Trophoblast cell (in vitro differentiated cells and primary cell): ENCODE results near the gene C19orf25.

Experiments used
- DNase-seq, 2 donors: peaks; one replicate each; pipeline ENCODE4 v3.0.0-alpha.2; 2016
- H2AFZ ChIP-seq: 2 replicates; pipeline ENCODE4 v1.6.1; 2013; ENCODE audit warnings: low read length, moderate library complexity, mild to moderate bottlenecking; ENCODE audit not compliant: insufficient read depth, poor library complexity
- H2AK5ac ChIP-seq: 2 replicates; pipeline ENCODE4 v1.6.1; 2013; ENCODE audit warnings: mild to moderate bottlenecking, low read length
- H2BK120ac ChIP-seq: 2 replicates; pipeline ENCODE4 v1.6.1; 2013; ENCODE audit warnings: low read length, mild to moderate bottlenecking, moderate library complexity; ENCODE audit not compliant: insufficient read depth, poor library complexity
- H2BK12ac ChIP-seq: 2 replicates; pipeline ENCODE4 v1.6.1; 2013; ENCODE audit warnings: mild to moderate bottlenecking, low read length, moderate library complexity
- H2BK5ac ChIP-seq: 2 replicates; pipeline ENCODE4 v1.6.1; 2013; ENCODE audit warnings: low read length, low read depth, moderate library complexity, mild to moderate bottlenecking; ENCODE audit not compliant: poor library complexity
- H3K14ac ChIP-seq: 2 replicates; pipeline ENCODE4 v1.6.1; 2013; ENCODE audit warnings: mild to moderate bottlenecking, low read length
- H3K18ac ChIP-seq: 2 replicates; pipeline ENCODE4 v1.6.1; 2013; ENCODE audit warnings: mild to moderate bottlenecking, low read length
- H3K23ac ChIP-seq: 2 replicates; pipeline ENCODE4 v1.6.1; 2013; ENCODE audit warnings: low read length
- H3K27ac ChIP-seq: 2 replicates; pipeline ENCODE4 v1.5.1; 2013; ENCODE audit warnings: low read depth, mild to moderate bottlenecking, inconsistent platforms, low read length, moderate library complexity
- H3K27me3 ChIP-seq: 2 replicates; pipeline ENCODE4 v1.6.1; 2013; ENCODE audit warnings: inconsistent platforms, mild to moderate bottlenecking, low read length, moderate library complexity; ENCODE audit not compliant: insufficient read depth
- H3K36me3 ChIP-seq, 2 experiments: 1 replicate in 1 of 2; 2 replicates in 1 of 2; pipeline ENCODE4 v1.6.1; 2013; ENCODE audit warnings: low read length in 2 of 2, mild to moderate bottlenecking in 2 of 2, moderate library complexity in 1 of 2; ENCODE audit not compliant: insufficient read depth in 2 of 2, control insufficient read depth in 1 of 2
- H3K4ac ChIP-seq: 2 replicates; pipeline ENCODE4 v1.6.1; 2013; ENCODE audit warnings: low read depth, mild to moderate bottlenecking, low read length, moderate library complexity
- H3K4me1 ChIP-seq, 2 experiments: 1 replicate in 1 of 2; 2 replicates in 1 of 2; pipeline ENCODE4 v1.6.1; 2013; ENCODE audit warnings: low read length in 2 of 2, mild to moderate bottlenecking in 2 of 2, moderate library complexity in 1 of 2; ENCODE audit not compliant: insufficient read depth in 2 of 2, control insufficient read depth in 1 of 2
- H3K4me2 ChIP-seq: 2 replicates; pipeline ENCODE4 v1.6.1; 2013; ENCODE audit warnings: inconsistent platforms, mild to moderate bottlenecking, low read length, moderate library complexity
- H3K4me3 ChIP-seq: 2 replicates; pipeline ENCODE4 v1.5.1; 2013; ENCODE audit warnings: mild to moderate bottlenecking, low read depth, low read length, inconsistent platforms
- H3K79me1 ChIP-seq: one replicate; pipeline ENCODE4 v1.6.1; 2013; ENCODE audit warnings: low read length
- H3K79me2 ChIP-seq: 2 replicates; pipeline ENCODE4 v1.6.1; 2013; ENCODE audit warnings: low read length, mild to moderate bottlenecking; ENCODE audit not compliant: control insufficient read depth, insufficient read depth, poor library complexity
- H3K9ac ChIP-seq: 2 replicates; pipeline ENCODE4 v1.6.1; 2013; ENCODE audit warnings: mild to moderate bottlenecking, low read length
- H3K9me3 ChIP-seq: 2 replicates; pipeline ENCODE4 v1.6.1; 2013; ENCODE audit warnings: low read depth, mild to moderate bottlenecking, control low read depth, inconsistent platforms, low read length; ENCODE audit not compliant: insufficient read depth
- H4K12ac ChIP-seq: 2 replicates; pipeline ENCODE4 v1.6.1; 2013; ENCODE audit warnings: low read depth, mild to moderate bottlenecking, low read length, moderate library complexity
- H4K8ac ChIP-seq: 2 replicates; pipeline ENCODE4 v1.6.1; 2013; ENCODE audit warnings: low read depth, mild to moderate bottlenecking, low read length, moderate library complexity
- H4K91ac ChIP-seq: one replicate; pipeline ENCODE4 v1.6.1; 2013; ENCODE audit warnings: low read depth, mild to moderate bottlenecking, low read length, moderate library complexity
- WGBS: extraction: QIAGEN DNeasy Blood & Tissue Kit; methylation state at CpG from one replicate; pipeline ENCODE4 v1.1.7; 2013; ENCODE audit warnings: missing lambda C conversion rate; ENCODE audit not compliant: insufficient read length, insufficient coverage; ENCODE audit errors: extremely low coverage; 5-methylcytosine and 5-hydroxymethylcytosine counted together

C19orf25 gene

DNA sequence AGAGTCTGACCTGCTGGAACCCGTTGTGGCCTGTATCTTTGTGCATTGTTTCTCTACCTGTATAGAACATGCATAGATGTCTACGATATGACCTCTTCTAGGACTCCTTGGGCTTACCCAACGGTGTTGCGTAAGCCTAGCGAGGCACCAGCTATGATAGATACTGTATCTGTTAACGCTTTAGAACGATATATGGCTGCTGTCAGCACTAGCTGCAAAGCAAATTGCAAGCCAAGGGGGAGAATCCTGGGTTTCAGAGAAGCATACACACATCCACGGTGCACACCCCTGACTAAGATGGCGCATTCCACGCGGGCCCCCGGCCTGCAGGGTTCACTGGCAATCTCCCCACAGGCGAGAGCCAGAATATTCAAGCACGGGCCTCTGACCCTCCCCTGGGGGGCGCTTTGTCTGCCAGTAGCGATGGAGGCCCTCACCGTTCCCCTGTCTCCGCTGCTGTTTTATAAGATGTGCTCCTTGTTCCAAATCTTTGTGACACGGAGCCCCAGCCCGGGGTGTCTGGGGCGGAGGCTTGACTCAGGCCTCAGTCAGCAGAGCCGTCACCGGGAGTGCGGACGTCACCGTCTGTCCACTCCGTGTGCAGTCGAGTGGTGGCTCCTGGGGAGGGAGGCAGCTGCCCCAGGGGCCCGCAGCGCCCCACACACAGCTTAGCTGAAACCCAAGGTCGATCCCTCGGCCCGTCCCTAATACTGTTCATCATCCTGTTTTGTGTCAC is 53.7 kb downstream of the C19orf25 start:
- Histone ChIP-seq H4K12ac (no peak overlapping the region), H3K27me3 (no peaks in the 10 kb centered on the region), H3K4ac (no peak overlapping the region), H3K79me1 (no peaks in the 10 kb centered on the region), H3K14ac (no peak overlapping the region), H3K4me1 (peaks cover 9 to 14% of the 10 kb centered on the region in 2 experiments), H2BK12ac (no peak overlapping the region), H2AK5ac (no peak overlapping the region), H3K27ac (peak overlapping the region; percentile 2), H3K18ac (peak overlapping the region; percentile 16), H3K4me2 (no peak overlapping the region), H2BK5ac (no peak overlapping the region), H4K91ac (no peak overlapping the region), H2AFZ (no peak overlapping the region), H3K79me2 (no peaks in the 10 kb centered on the region), H3K23ac (no peak overlapping the region), H3K36me3 (peaks cover 85 to 90% of the 10 kb centered on the region in 2 experiments), H3K9me3 (peaks cover 2% of the 10 kb centered on the region), H2BK120ac (no peak overlapping the region), H3K9ac (no peak overlapping the region), H4K8ac (no peak overlapping the region), H3K4me3 (no peak overlapping the region)
- no peak for DNase-seq
- no CpG with 5 or more reads among the region's 33 CpGs for WGBS

- Histone ChIP-seq H2AFZ (no peak overlapping the region), H2BK120ac (no peak overlapping the region), H2BK5ac (no peak overlapping the region), H2AK5ac (no peak overlapping the region), H3K4me3 (no peak overlapping the region), H3K27ac (no peak overlapping the region), H3K79me2 (no peaks in the 10 kb centered on the region), H3K36me3 (peaks cover 84 to 88% of the 10 kb centered on the region in 2 experiments), H3K14ac (no peak overlapping the region), H4K8ac (no peak overlapping the region), H3K9ac (no peak overlapping the region), H4K12ac (no peak overlapping the region), H3K9me3 (peaks cover 2% of the 10 kb centered on the region), H3K4me1 (peaks cover 9 to 14% of the 10 kb centered on the region in 2 experiments), H3K4me2 (no peak overlapping the region), H2BK12ac (no peak overlapping the region), H3K18ac (peak overlapping the region; percentile 45), H3K4ac (peak overlapping the region; percentile 10), H4K91ac (no peak overlapping the region), H3K23ac (no peak overlapping the region), H3K27me3 (no peaks in the 10 kb centered on the region), H3K79me1 (no peaks in the 10 kb centered on the region)
- WGBS, result no CpG with 5 or more reads among the region's 42 CpGs
- DNase-seq, result no peak
These were observed 54.6 kb downstream of the C19orf25 start for GRCh38 chr19:1424192-1424955.

DNA sequence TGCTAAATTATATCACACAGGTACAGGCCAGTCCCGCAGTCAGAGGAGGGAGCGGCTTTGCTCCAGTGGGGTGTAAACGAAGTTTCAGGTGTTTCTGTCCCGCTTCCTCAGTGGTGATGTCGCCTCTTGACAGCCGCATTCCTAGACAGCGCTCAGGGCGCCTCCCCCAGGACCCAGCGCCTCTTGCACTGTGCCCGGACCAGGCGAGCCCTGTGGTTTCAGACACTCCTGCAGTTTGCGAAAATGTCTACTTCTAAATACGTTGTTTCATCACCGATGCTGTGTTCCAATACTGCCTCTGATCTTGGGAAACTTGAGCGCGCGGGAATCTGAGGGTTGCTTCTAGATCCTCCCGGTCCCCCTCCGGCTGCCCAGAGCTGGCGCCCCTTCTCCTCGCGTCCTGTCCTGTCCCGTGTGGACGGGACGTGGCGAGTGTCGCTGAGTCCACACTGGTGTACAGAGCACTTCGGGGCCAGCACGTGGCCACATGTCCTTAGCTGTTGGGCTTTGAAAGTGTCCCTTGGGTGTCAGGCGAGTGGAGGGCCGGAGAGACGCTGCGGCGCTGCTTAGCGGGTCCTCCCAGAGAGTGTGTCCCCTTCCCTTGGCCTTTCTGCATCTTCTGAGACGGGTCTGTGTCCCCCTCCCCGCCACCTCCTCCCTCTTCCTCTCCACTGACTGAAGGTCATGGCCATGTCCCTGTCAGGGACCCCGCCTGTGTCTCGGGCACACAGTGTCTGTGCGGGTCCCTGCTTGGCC is 55.4 kb downstream of the C19orf25 start:
- Histone ChIP-seq H4K12ac (no peak overlapping the region), H3K9me3 (peaks cover 2% of the 10 kb centered on the region), H3K14ac (no peak overlapping the region), H2BK5ac (no peak overlapping the region), H3K4me1 (peaks cover 9 to 14% of the 10 kb centered on the region in 2 experiments), H3K27ac (no peak overlapping the region), H3K79me2 (no peaks in the 10 kb centered on the region), H2BK12ac (no peak overlapping the region), H3K23ac (no peak overlapping the region), H3K4ac (no peak overlapping the region), H4K8ac (no peak overlapping the region), H3K9ac (no peak overlapping the region), H2AK5ac (no peak overlapping the region), H4K91ac (no peak overlapping the region), H3K18ac (peak overlapping the region; percentile 15), H3K4me2 (no peak overlapping the region), H3K36me3 (peaks cover 84 to 88% of the 10 kb centered on the region in 2 experiments), H2AFZ (no peak overlapping the region), H3K79me1 (no peaks in the 10 kb centered on the region), H2BK120ac (no peak overlapping the region), H3K4me3 (no peak overlapping the region), H3K27me3 (no peaks in the 10 kb centered on the region)
- WGBS, result no CpG with 5 or more reads among the region's 40 CpGs
- no peak for DNase-seq
